ENCODE results near the gene PIP5KL1.

GRCh38 chr9:127873886-127874285 lies 56.7 kb downstream of the PIP5KL1 start:
- TF ChIP-seq, protein P1, sequence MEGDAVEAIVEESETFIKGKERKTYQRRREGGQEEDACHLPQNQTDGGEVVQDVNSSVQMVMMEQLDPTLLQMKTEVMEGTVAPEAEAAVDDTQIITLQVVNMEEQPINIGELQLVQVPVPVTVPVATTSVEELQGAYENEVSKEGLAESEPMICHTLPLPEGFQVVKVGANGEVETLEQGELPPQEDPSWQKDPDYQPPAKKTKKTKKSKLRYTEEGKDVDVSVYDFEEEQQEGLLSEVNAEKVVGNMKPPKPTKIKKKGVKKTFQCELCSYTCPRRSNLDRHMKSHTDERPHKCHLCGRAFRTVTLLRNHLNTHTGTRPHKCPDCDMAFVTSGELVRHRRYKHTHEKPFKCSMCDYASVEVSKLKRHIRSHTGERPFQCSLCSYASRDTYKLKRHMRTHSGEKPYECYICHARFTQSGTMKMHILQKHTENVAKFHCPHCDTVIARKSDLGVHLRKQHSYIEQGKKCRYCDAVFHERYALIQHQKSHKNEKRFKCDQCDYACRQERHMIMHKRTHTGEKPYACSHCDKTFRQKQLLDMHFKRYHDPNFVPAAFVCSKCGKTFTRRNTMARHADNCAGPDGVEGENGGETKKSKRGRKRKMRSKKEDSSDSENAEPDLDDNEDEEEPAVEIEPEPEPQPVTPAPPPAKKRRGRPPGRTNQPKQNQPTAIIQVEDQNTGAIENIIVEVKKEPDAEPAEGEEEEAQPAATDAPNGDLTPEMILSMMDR (IDR thresholded peaks at IDR 0.05; ENCODE audit: insufficient read depth, low read length, poor library complexity, severe bottlenecking): no peak
- TF ChIP-seq EZH2phosphoT487 (conservative IDR thresholded peaks at IDR 0.05; ENCODE audit: low read length): no peak
